Fibroblast of upper back skin (primary cell): ENCODE data around the gene SALL4.
"Not testable (repeated sequence)": the region's sequence is repeated elsewhere in the genome, so short reads cannot be mapped to it uniquely, and the experiment has no call there.

Experiments used
- DNase-seq: peaks from one replicate; pipeline ENCODE4 v3.0.0-alpha.2; 2013

The SALL4 gene

GRCh38 chr20:51801122-51801822, 1.0 kb downstream of the SALL4 start:
- DNase-seq: peak; percentile 23

GRCh38 chr20:51800872-51801121, 1.5 kb downstream of the SALL4 start:
- DNase-seq: peak; percentile 13

- peak; percentile 55 for DNase-seq
Measured at GRCh38 chr20:51800060-51800871, 2.1 kb downstream of the SALL4 start.

- DNase-seq: no peak
Measured at GRCh38 chr20:51799401-51799860, 2.9 kb downstream of the SALL4 start.

- peak; percentile 84 for DNase-seq
Measured at GRCh38 chr20:51797357-51798025, 4.8 kb downstream of the SALL4 start.

- DNase-seq: no peak
Measured at GRCh38 chr20:51796340-51796739, 6.0 kb downstream of the SALL4 start.

- no peak for DNase-seq
Measured at GRCh38 chr20:51792960-51793359, 9.4 kb downstream of the SALL4 start.

- no peak for DNase-seq
Measured at GRCh38 chr20:51791626-51792025, 10.7 kb downstream of the SALL4 start.

- DNase-seq: no peak
Measured at GRCh38 chr20:51790256-51790655, 12.1 kb downstream of the SALL4 start.

GRCh38 chr20:51789434-51789833, 12.9 kb downstream of the SALL4 start:
- DNase-seq: no peak

- no peak for DNase-seq
Measured at GRCh38 chr20:51788822-51789221, 13.5 kb downstream of the SALL4 start.

GRCh38 chr20:51784299-51784698, 18.0 kb downstream of the SALL4 start:
- DNase-seq: no peak

- DNase-seq: not testable (repeated sequence)
Measured at GRCh38 chr20:51778229-51778759, 24.0 kb downstream of the SALL4 start.

GRCh38 chr20:51775241-51775640, 27.1 kb downstream of the SALL4 start:
- DNase-seq: no peak

- no peak for DNase-seq
Measured at GRCh38 chr20:51772236-51772635, 30.1 kb downstream of the SALL4 start.

GRCh38 chr20:51769976-51770615, 32.2 kb downstream of the SALL4 start:
- DNase-seq: no peak

GRCh38 chr20:51768759-51769517, 33.4 kb downstream of the SALL4 start:
- no peak for DNase-seq

GRCh38 chr20:51767867-51768758, 34.2 kb downstream of the SALL4 start, which contains the start of gene ATP9A:
ATP9A (minus strand) TSS chr20:51768390; CDS start chr20:51768369, 21 bp downstream.
- no peak for DNase-seq

GRCh38 chr20:51766994-51767866, 35.1 kb downstream of the SALL4 start:
- DNase-seq: no peak

- DNase-seq: not testable (repeated sequence)
Measured at GRCh38 chr20:51765381-51765780, 36.9 kb downstream of the SALL4 start.
